Endothelial cell of umbilical vein (primary cell): ENCODE measurements around the gene SPRED2.

Experiments used
- CTCF ChIP-seq, 2 donors: IDR thresholded peaks; 1 replicate in 1 of 2; 2 replicates in 1 of 2; pipeline ENCODE4 v1.5.1; 2011; ENCODE audit warnings: low read length in 2 of 2, mild to moderate bottlenecking in 2 of 2, moderate library complexity in 2 of 2, control low read depth in 1 of 2, inconsistent platforms in 1 of 2, low read depth in 1 of 2; ENCODE audit not compliant: insufficient read depth in 1 of 2; ENCODE audit errors: extremely low read depth in 1 of 2
- EZH2 ChIP-seq: IDR thresholded peaks from 2 replicates; pipeline ENCODE4 v1.6.1; 2012; ENCODE audit warnings: borderline replicate concordance, low read depth, mild to moderate bottlenecking, moderate library complexity, low read length, inconsistent platforms; ENCODE audit not compliant: severe bottlenecking
- JUN ChIP-seq: IDR thresholded peaks from 2 replicates; pipeline ENCODE4 v1.6.1; 2011; ENCODE audit warnings: borderline replicate concordance, low read depth; ENCODE audit not compliant: insufficient read length, insufficient read depth
- POLR2A ChIP-seq: IDR thresholded peaks from 2 replicates; pipeline ENCODE4 v1.6.1; 2012; ENCODE audit warnings: low read depth, mild to moderate bottlenecking, control low read depth, low read length
- POLR2AphosphoS5 ChIP-seq: IDR thresholded peaks from 2 replicates; pipeline ENCODE4 v1.6.1; 2012; ENCODE audit warnings: low read depth, mild to moderate bottlenecking, control low read depth, low read length, moderate library complexity; ENCODE audit not compliant: insufficient read depth

DNA sequence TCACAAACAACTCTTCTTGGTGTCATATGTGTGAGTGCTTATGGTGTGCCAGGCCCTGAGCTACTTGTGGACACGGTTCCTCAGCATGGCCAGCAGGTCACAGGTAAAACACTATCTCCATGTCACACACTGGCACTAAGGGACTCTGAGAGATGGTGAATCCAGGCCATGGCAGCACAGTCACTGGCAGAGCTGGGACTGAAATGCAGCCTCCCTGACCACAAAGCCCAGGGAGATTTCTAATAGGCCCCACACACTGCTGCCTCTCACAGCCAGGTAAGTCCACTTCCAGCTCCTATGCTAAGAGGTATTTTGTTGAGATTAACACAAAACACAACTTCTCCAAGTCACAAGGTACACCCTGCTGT is 112.7 kb downstream of the SPRED2 start:
- TF ChIP-seq POLR2A: no peak
- TF ChIP-seq CTCF (IDR thresholded peaks at IDR 0.05; ENCODE audit: extremely low read depth in 1 of 2, insufficient read depth in 1 of 2, low read depth in 1 of 2, low read length in 2 of 2): no peak
- TF ChIP-seq EZH2: no peak
- no peak for TF ChIP-seq JUN
- TF ChIP-seq POLR2AphosphoS5: no peak
